ENCODE data around the gene ZNF648. TPM values are rescaled to one million over a fixed set of nuclear protein-coding genes. Genes with fewer than 3 reads are reported as not detected.

The ZNF648 gene
- total and polyA plus RNA-seq, 10 of the 15 experiments (the other 5 are each of a cell fraction or from before 2014, with no cell fraction given), result 0.05 TPM; not detected in 9

GRCh38 chr1:182083851-182084486, 22.5 kb upstream of the ZNF648 start:
- no peaks in the 10 kb centered on the region for H3K4me1 ChIP-seq (ENCODE audit: control insufficient read depth, insufficient read depth, low read length)
- intact Hi-C loops (cut with micrococcal nuclease; ENCODE audit: unreplicated experiment), result loop anchor here (2.0 kb wide), 1 partner anchor 61 kb away; no protein-coding TSS in a partner anchor
- FAIRE-seq, result no peak
- H3K27me3 ChIP-seq (replicated peaks in 1 of 2; ENCODE audit: control insufficient read depth in 2 of 2, insufficient read depth in 2 of 2, low read length in 1 of 2), result no peaks in the 10 kb centered on the region
- no peaks in the 10 kb centered on the region for H3K79me2 ChIP-seq (ENCODE audit: control insufficient read depth, insufficient read depth, low read length)
- POLR2A ChIA-PET, result no interaction called here
- DNase-seq (ENCODE audit: low read depth, low spot score), result no peak
- no peaks in the 10 kb centered on the region for H3K9me3 ChIP-seq (replicated peaks; ENCODE audit: control insufficient read depth, insufficient read depth, low read length)
- peak; percentile 8; the same call in 1 of the 3 replicates for ATAC-seq
- in situ Hi-C loops (cut with MboI), result no loop called here
- CTCF ChIA-PET, result interaction anchor here (1.5 to 6.0 kb wide), 4 partner anchors 11 to 510 kb away, joined by 3 to 64 read pairs (median 6); no protein-coding TSS in a partner anchor
- SMC1A ChIA-PET (ENCODE audit: uncharacterized antibody, unreplicated experiment), result interaction anchor here (1.5 to 2.7 kb wide), 6 partner anchors 60 to 701 kb away, joined by 3 to 22 read pairs (median 8); no protein-coding TSS in a partner anchor
- no TSS peak for BruUV-seq (replicated peaks)
- WGBS (ENCODE audit: insufficient coverage, insufficient replicate concordance, low lambda C conversion rate, missing lambda C conversion rate), result 33% methylated on average over 3 of the region's 3 CpGs
- H2AFZ ChIP-seq (ENCODE audit: control insufficient read depth, low read depth, low read length), result no peak overlapping the region
- H3K9ac ChIP-seq (ENCODE audit: control insufficient read depth, insufficient read depth, low read length), result no peak overlapping the region
- RAD21 ChIA-PET (ENCODE audit: unreplicated experiment), result interaction anchor here (2.5 kb wide), 1 partner anchor 59 kb away, joined by 16 read pairs; no protein-coding TSS in a partner anchor
- no peak overlapping the region for H3K27ac ChIP-seq (ENCODE audit: control insufficient read depth, insufficient read depth)
- H3K4me3 ChIP-seq, result no peak overlapping the region
- H3K36me3 ChIP-seq (ENCODE audit: control insufficient read depth in 2 of 2, insufficient read depth in 2 of 2, low read length in 1 of 2), result no peaks in the 10 kb centered on the region
- TF ChIP-seq ETV6 (conservative IDR thresholded peaks at IDR 0.05 in 1 of 2, IDR thresholded peaks at IDR 0.05 in 1 of 2; ENCODE audit: borderline replicate concordance in 1 of 2, low read depth in 1 of 2), result no peak
- no peak for TF ChIP-seq HSF1 (IDR thresholded peaks at IDR 0.05; ENCODE audit: low read depth, low read length)
- TF ChIP-seq FOS (IDR thresholded peaks at IDR 0.05; ENCODE audit: borderline replicate concordance, extremely low read depth, insufficient read length), result no peak
- no peak for TF ChIP-seq MTA2 (IDR thresholded peaks at IDR 0.05; ENCODE audit: low read depth)
- no peak for TF ChIP-seq PBX3 (IDR thresholded peaks at IDR 0.05; ENCODE audit: insufficient replicate concordance, low read depth, low read length)
- TF ChIP-seq CTCF (IDR thresholded peaks at IDR 0.05 in 2 of 3, conservative IDR thresholded peaks at IDR 0.05 in 1 of 3; ENCODE audit: control insufficient read depth in 2 of 3, extremely low read depth in 1 of 3, insufficient read depth in 1 of 3, low read depth in 3 of 3, low read length in 3 of 3), result no peak
- no peak for TF ChIP-seq NKRF (conservative IDR thresholded peaks at IDR 0.05)
- no peak for TF ChIP-seq YBX1 (IDR thresholded peaks at IDR 0.05)
- no peaks in the 10 kb centered on the region for H4K20me1 ChIP-seq (ENCODE audit: control insufficient read depth, insufficient read depth)
- H3K4me2 ChIP-seq (ENCODE audit: control insufficient read depth, insufficient read depth), result no peak overlapping the region

All from GM12878 (cell line).